ENCODE data around the gene CD44. TPM values are rescaled to one million over a fixed set of nuclear protein-coding genes. Genes with fewer than 3 reads are reported as not detected.

CD44 gene
- total RNA-seq, 2 donors from 2014 or later: 385 to 504 TPM

DNA sequence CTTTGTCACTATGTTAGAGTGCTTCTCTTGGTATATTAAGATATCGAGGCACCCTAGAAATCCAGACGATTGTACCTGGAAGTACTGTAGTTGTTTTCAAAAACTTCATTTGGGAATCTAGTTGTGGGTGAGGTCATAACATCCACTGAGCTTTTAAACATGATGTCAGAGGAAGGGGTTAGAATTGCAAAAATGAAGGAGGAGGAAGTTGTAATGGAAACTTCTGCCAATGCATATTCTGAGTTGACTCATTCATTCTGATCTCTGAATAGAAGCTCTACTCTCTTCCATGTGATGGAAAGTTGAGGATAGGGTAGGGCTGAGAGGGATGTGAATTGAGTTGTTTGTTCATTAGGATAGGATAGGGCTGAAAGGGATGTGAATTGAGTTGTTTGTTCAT, 7.7 kb downstream of the CD44 start:
- H3K9me3 Mint-ChIP-seq: peaks cover 2 to 7% of the 10 kb centered on the region in 2 donors
- ATAC-seq (replicated peaks in 1 of 2) (peak; percentile 8 to 18), DNase-seq (no peak)
- H3K4me3 Mint-ChIP-seq: peak overlapping the region; percentile 77
- H3K36me3 Mint-ChIP-seq (ENCODE audit: insufficient read depth in 2 of 2): peaks cover 16 to 21% of the 10 kb centered on the region in 2 donors
- peak overlapping the region; percentile 98 for H3K27ac Mint-ChIP-seq
- peaks cover 97% of the 10 kb centered on the region for H3K4me1 Mint-ChIP-seq (ENCODE audit: low read depth)
- no peaks in the 10 kb centered on the region for H3K27me3 Mint-ChIP-seq (ENCODE audit: low read depth)

GRCh38 chr11:35147235-35147634, 8.3 kb downstream of the CD44 start:
- Mint-ChIP-seq H3K9me3 (peaks cover 2 to 7% of the 10 kb centered on the region in 2 donors), H3K27ac (peak overlapping the region; percentile 98), H3K4me3 (peak overlapping the region; percentile 77), H3K27me3 (ENCODE audit: low read depth) (no peaks in the 10 kb centered on the region), H3K36me3 (ENCODE audit: insufficient read depth in 2 of 2) (peaks cover 16 to 21% of the 10 kb centered on the region in 2 donors), H3K4me1 (ENCODE audit: low read depth) (peaks cover 97% of the 10 kb centered on the region)
- ATAC-seq (replicated peaks in 1 of 2): no peak
- DNase-seq: no peak

- peak; percentile 49 to 56 for DNase-seq
Measured at GRCh38 chr11:35148163-35148837, 9.3 kb downstream of the CD44 start.

DNA sequence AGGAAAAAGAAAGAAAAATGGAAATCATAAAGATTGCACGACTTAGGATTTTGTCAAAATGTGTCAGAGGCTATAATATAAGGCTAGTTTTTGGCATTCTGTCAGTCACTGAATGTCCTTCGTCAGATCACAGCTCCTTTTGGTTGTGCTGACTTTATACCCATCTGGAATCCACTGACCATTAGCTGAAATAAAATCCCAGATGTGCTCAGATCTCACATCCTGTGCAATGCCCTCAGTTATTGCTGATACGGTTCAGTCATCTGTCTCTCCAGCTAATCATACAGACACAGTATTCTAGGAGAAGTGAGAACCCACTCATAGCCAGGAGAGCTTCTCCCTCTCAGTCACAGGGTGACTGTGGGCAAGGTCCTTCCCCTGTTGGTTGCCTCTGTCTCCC, 11.5 kb downstream of the CD44 start:
- DNase-seq (no peak), ATAC-seq (replicated peaks in 1 of 2) (no peak)
- H3K4me1 Mint-ChIP-seq (ENCODE audit: low read depth): peaks cover 95% of the 10 kb centered on the region
- H3K4me3 Mint-ChIP-seq: peak overlapping the region; percentile 3 to 47
- H3K27me3 Mint-ChIP-seq (ENCODE audit: low read depth): no peaks in the 10 kb centered on the region
- H3K36me3 Mint-ChIP-seq (ENCODE audit: insufficient read depth in 2 of 2): peaks cover 23 to 31% of the 10 kb centered on the region in 2 donors
- peaks cover 2 to 7% of the 10 kb centered on the region in 2 donors for H3K9me3 Mint-ChIP-seq
- peak overlapping the region; percentile 25 for H3K27ac Mint-ChIP-seq

More at GRCh38 chr11:35148163-35148837, 9.3 kb downstream of the CD44 start:
- H3K27ac Mint-ChIP-seq: peak overlapping the region; percentile 47
- peaks cover 2 to 7% of the 10 kb centered on the region in 2 donors for H3K9me3 Mint-ChIP-seq
- ATAC-seq (replicated peaks in 1 of 2): no peak
- H3K27me3 Mint-ChIP-seq (ENCODE audit: low read depth): no peaks in the 10 kb centered on the region
- peak overlapping the region; percentile 77 for H3K4me3 Mint-ChIP-seq
- H3K36me3 Mint-ChIP-seq (ENCODE audit: insufficient read depth in 2 of 2): peaks cover 18 to 21% of the 10 kb centered on the region in 2 donors
- H3K4me1 Mint-ChIP-seq (ENCODE audit: low read depth): peaks cover 98% of the 10 kb centered on the region

DNA sequence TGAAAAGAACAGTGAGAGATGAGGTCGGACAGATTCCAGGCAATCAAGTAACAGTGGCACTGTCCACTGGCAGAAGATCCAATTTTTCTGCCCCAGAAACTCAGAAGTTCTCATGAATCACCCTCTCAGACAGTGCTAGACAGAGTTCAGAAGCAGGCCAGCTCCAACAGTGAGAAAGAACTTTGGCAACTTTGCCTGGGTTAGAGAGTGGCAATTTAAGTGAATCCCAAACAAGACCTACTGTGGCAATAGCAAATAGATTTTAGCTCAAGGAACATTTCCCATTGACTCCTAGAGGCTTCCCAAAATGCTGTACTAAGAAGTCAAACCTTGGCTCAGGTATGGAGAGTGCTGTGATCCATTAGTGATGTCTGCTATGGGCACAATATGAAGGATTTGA, 12.3 kb downstream of the CD44 start:
- peak overlapping the region; percentile 3 to 47 for H3K4me3 Mint-ChIP-seq
- no peaks in the 10 kb centered on the region for H3K27me3 Mint-ChIP-seq (ENCODE audit: low read depth)
- peaks cover 23 to 31% of the 10 kb centered on the region in 2 donors for H3K36me3 Mint-ChIP-seq (ENCODE audit: insufficient read depth in 2 of 2)
- ATAC-seq (replicated peaks in 1 of 2): no peak
- peaks cover 2 to 7% of the 10 kb centered on the region in 2 donors for H3K9me3 Mint-ChIP-seq
- peaks cover 93% of the 10 kb centered on the region for H3K4me1 Mint-ChIP-seq (ENCODE audit: low read depth)
- H3K27ac Mint-ChIP-seq: peak overlapping the region; percentile 8
- DNase-seq: no peak

DNA sequence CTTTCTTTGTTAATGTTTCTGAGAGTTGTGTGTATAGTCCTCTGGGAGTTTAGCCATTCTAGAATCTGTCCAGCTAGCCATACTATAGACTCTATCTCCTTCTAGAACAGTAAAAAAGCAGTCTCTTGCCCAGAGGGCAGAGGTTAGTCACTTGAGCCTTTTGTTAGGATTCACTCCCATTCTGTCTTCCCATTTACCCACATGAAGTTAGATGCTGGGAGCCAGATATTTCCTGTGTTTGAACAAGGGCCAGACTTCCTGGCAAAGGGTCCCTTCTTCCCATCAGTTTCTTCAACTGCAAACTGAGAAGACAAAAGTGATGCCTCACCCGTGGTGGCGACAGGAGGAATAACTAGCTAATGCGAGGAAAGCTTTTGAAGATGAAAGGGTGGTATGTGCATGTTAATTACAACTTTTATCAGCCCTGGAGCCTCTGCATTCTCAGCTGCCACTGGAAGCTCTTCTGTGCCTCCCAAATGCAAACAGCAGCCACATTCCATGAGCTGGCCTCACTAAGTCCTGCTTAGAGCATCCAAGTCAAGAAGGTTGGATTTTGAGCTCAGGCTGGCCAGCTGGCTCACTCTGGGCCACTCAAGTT, 12.8 kb downstream of the CD44 start:
- no peaks in the 10 kb centered on the region for H3K27me3 Mint-ChIP-seq (ENCODE audit: low read depth)
- peak overlapping the region; percentile 8 for H3K27ac Mint-ChIP-seq
- H3K9me3 Mint-ChIP-seq: peaks cover 2 to 5% of the 10 kb centered on the region in 2 donors
- peak overlapping the region in 1 of 2 donors; percentile 47 for H3K4me3 Mint-ChIP-seq
- peaks cover 21 to 30% of the 10 kb centered on the region in 2 donors for H3K36me3 Mint-ChIP-seq (ENCODE audit: insufficient read depth in 2 of 2)
- ATAC-seq (replicated peaks in 1 of 2): no peak
- peaks cover 93% of the 10 kb centered on the region for H3K4me1 Mint-ChIP-seq (ENCODE audit: low read depth)
- no peak for DNase-seq

DNA sequence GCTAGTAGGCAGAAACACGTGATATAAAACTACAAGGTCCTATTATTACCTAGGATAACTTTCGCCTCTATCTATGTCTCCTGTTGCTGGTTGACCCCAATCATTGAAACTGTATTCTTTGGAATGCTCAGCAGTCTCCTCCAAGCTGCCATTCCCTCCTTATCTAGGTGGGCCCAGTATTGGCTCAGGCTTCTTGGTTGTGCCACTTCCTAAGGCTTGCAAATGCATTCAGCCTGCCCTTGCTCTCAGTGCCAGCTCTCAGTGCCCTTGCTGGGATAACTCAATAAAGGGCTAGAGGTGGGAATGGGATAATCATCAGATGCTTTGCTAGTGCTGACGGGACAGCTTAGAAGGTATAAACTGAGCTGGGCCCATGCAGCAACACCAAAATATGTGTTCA, 13.6 kb downstream of the CD44 start:
- H3K4me3 Mint-ChIP-seq: peak overlapping the region; percentile 45 to 77
- ATAC-seq (replicated peaks in 1 of 2) (no peak), DNase-seq (no peak)
- peak overlapping the region; percentile 78 for H3K27ac Mint-ChIP-seq
- H3K27me3 Mint-ChIP-seq (ENCODE audit: low read depth): no peaks in the 10 kb centered on the region
- peaks cover 18 to 28% of the 10 kb centered on the region in 2 donors for H3K36me3 Mint-ChIP-seq (ENCODE audit: insufficient read depth in 2 of 2)
- peaks cover 93% of the 10 kb centered on the region for H3K4me1 Mint-ChIP-seq (ENCODE audit: low read depth)
- peaks cover 2 to 4% of the 10 kb centered on the region in 2 donors for H3K9me3 Mint-ChIP-seq

DNA sequence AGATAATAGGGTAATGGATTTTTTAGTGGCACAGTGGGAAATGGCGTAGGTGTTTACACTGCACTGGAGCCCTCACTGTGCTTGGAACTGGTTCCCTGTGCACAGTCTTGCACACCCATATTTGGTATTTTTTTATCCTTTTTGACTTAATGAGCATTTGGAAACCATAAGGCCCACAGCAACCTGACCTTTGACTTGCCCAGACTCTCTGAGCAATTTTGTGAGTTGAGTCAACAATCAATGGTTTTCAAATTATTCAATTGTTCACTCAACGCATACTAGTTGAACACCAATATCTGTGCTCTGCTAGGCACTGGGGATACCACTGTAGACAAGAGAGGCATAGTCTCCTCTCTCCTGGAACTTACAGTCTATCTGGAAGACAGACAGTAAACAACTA, 14.3 kb downstream of the CD44 start:
- H3K36me3 Mint-ChIP-seq (ENCODE audit: insufficient read depth in 2 of 2): peaks cover 16 to 28% of the 10 kb centered on the region in 2 donors
- peak overlapping the region; percentile 78 for H3K27ac Mint-ChIP-seq
- ATAC-seq (replicated peaks in 1 of 2) (peak; percentile 75 to 78), DNase-seq (no peak)
- peak overlapping the region; percentile 36 to 77 for H3K4me3 Mint-ChIP-seq
- peaks cover 0 to 4% of the 10 kb centered on the region in 2 donors for H3K9me3 Mint-ChIP-seq
- H3K27me3 Mint-ChIP-seq (ENCODE audit: low read depth): no peaks in the 10 kb centered on the region
- H3K4me1 Mint-ChIP-seq (ENCODE audit: low read depth): peaks cover 93% of the 10 kb centered on the region

DNA sequence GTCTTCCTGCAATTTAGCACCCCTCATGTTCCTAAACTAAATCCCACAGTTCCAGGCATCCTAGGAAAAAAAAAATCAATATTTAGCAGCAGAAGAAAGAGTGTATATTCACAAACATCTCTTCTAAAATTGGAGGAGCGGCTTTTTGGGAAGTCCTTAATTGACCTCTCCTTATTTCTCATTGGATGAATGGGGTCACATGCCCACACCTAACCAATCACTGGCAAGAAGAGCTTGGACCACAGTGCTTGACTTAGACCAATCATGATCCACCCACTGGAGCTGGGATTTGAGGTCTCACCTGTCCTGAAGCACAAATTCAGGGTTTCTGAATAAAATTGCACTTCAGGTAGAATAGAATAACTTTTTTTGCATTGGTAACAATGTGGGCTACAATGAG, 16.0 kb downstream of the CD44 start:
- no peak for DNase-seq
- ATAC-seq (replicated peaks in 1 of 2): no peak
- Mint-ChIP-seq H3K36me3 (ENCODE audit: insufficient read depth in 2 of 2) (peaks cover 16 to 22% of the 10 kb centered on the region in 2 donors), H3K27me3 (ENCODE audit: low read depth) (no peaks in the 10 kb centered on the region), H3K27ac (peak overlapping the region; percentile 14), H3K4me3 (peak overlapping the region in 1 of 2 donors; percentile 32), H3K9me3 (peaks cover 0 to 4% of the 10 kb centered on the region in 2 donors), H3K4me1 (ENCODE audit: low read depth) (peaks cover 94% of the 10 kb centered on the region)

GRCh38 chr11:35155677-35156076, 16.7 kb downstream of the CD44 start:
- Mint-ChIP-seq H3K27ac (peak overlapping the region; percentile 25), H3K36me3 (ENCODE audit: insufficient read depth in 2 of 2) (peaks cover 16% of the 10 kb centered on the region in 2 donors), H3K9me3 (peaks cover 0 to 4% of the 10 kb centered on the region in 2 donors), H3K27me3 (ENCODE audit: low read depth) (no peaks in the 10 kb centered on the region), H3K4me3 (peak overlapping the region in 1 of 2 donors; percentile 35), H3K4me1 (ENCODE audit: low read depth) (peaks cover 96% of the 10 kb centered on the region)
- ATAC-seq (replicated peaks in 1 of 2) (no peak), DNase-seq (no peak)

DNA sequence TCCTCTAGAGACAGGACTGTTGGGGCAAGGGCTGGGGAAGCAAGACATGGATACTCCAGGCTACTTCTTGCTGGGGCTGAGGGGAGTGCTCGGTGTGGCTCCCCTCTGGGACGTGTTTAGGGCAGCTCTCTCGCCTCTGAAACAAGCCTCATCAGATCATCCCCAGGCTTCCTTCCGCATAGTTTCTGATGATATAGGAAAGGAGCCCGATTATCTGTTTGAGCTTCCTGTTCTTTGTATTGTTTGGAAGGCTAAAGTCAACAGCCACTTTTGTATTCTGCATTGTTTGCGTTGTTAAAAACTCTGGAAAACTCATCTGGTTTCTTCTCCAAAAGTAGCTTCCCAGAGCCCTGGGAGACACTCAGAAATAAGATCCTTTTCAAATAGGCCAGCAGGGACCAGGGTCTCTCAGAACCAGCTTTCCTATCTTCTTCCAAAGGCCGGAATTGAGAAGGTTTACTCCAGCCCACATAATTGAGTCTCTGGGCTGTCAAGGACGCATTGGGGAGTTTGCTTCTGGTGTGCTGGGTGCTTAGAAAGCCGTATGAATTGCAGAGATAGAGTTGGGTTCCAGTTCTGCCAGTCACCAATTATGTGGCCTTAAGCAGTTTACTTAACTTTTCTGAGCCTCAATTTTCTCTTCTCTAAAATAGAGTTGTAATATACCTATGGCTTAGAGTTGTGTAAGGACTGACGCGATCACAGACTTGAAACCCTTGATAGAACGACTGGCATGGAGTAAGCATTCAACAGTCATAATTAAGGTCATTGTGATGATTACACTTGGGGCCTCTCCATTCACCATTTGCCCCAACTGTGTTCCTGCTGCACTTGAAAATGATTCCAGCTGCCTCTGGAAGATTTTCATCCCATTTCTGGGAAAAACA, 19.1 kb downstream of the CD44 start:
- no peaks in the 10 kb centered on the region for H3K9me3 Mint-ChIP-seq
- peaks cover 8 to 13% of the 10 kb centered on the region in 2 donors for H3K36me3 Mint-ChIP-seq (ENCODE audit: insufficient read depth in 2 of 2)
- DNase-seq (no peak), ATAC-seq (replicated peaks in 1 of 2) (no peak)
- H3K4me1 Mint-ChIP-seq (ENCODE audit: low read depth): peaks cover 96% of the 10 kb centered on the region
- peak overlapping the region; percentile 75 for H3K27ac Mint-ChIP-seq
- no peaks in the 10 kb centered on the region for H3K27me3 Mint-ChIP-seq (ENCODE audit: low read depth)
- peak overlapping the region; percentile 20 to 72 for H3K4me3 Mint-ChIP-seq

- no peak for ATAC-seq (replicated peaks in 1 of 2)
- peaks cover 96% of the 10 kb centered on the region for H3K4me1 Mint-ChIP-seq (ENCODE audit: low read depth)
- peak overlapping the region; percentile 15 to 72 for H3K4me3 Mint-ChIP-seq
- H3K27ac Mint-ChIP-seq: peak overlapping the region; percentile 25
- no peaks in the 10 kb centered on the region for H3K9me3 Mint-ChIP-seq
- no peaks in the 10 kb centered on the region for H3K27me3 Mint-ChIP-seq (ENCODE audit: low read depth)
- DNase-seq: no peak
- peaks cover 5 to 13% of the 10 kb centered on the region in 2 donors for H3K36me3 Mint-ChIP-seq (ENCODE audit: insufficient read depth in 2 of 2)
Measured at GRCh38 chr11:35158701-35159510, 19.9 kb downstream of the CD44 start.

All from activated T-cell treated with anti-CD3 and anti-CD28 coated beads, Interleukin-2, amount 50 U/mL, for 72 hours (primary cell).